Left ventricle myocardium inferior (tissue), 1 donor: ENCODE measurements around the gene DIABLO. TPM values are rescaled to one million over a fixed set of nuclear protein-coding genes. Genes with fewer than 3 reads are reported as not detected.

Experiments used
- DNase-seq: peaks from one replicate; pipeline ENCODE4 v3.0.0-alpha.2; 2020
- H3K27ac ChIP-seq: fragments of 200-600 bp; replicated peaks from 2 replicates; pipeline ENCODE4 v1.8.0; 2021
- H3K27me3 ChIP-seq: fragments of 200-600 bp; 2 replicates; pipeline ENCODE4 v1.8.0; 2021; ENCODE audit warnings: low read depth
- H3K36me3 ChIP-seq: fragments of 200-600 bp; 2 replicates; pipeline ENCODE4 v1.8.0; 2021
- H3K4me1 ChIP-seq: fragments of 200-600 bp; 2 replicates; pipeline ENCODE4 v1.8.0; 2021
- H3K4me3 ChIP-seq: fragments of 200-600 bp; 2 replicates; pipeline ENCODE4 v1.8.0; 2021; ENCODE audit warnings: mild to moderate bottlenecking, moderate library complexity
- H3K9me3 ChIP-seq: fragments of 200-600 bp; replicated peaks from 2 replicates; pipeline ENCODE4 v1.8.0; 2021
- CTCF ChIP-seq: fragments of 200-600 bp; IDR thresholded peaks from 2 replicates; pipeline ENCODE4 v1.8.0; 2021; ENCODE audit warnings: antibody characterized with exemption, mild to moderate bottlenecking, borderline replicate concordance
- intact Hi-C: fragments of 100-400 bp; cut with micrococcal nuclease; formaldehyde crosslinking; loops from one replicate; pipeline ENCODE4 v1.11.0; 2022
- total RNA-seq: library from RNA; stranded (reverse); fragmentation: NEBNext Ultra II Directional; extraction: Animal tissue kit (Norgen Biotek cat#: 25700); gene quantifications from one replicate; pipeline ENCODE4 v1.2.1, GENCODE V29; 2021
- donor health status: DM: no; HTN: yes; CAD: no; lungs with severe emphysema.

Gene DIABLO
- total RNA-seq, 1 donor from 2014 or later = 29.7 TPM

GRCh38 chr12:122199484-122200355, 26.1 kb downstream of the DIABLO start:
- H3K36me3 ChIP-seq = no peaks in the 10 kb centered on the region
- H3K9me3 ChIP-seq = peaks cover 11% of the 10 kb centered on the region
- no peak overlapping the region for H3K27ac ChIP-seq
- no peak overlapping the region for H3K4me3 ChIP-seq
- no peak for DNase-seq
- intact Hi-C loops = no loop called here
- no peak for TF ChIP-seq CTCF
- H3K27me3 ChIP-seq = peaks cover 71% of the 10 kb centered on the region
- H3K4me1 ChIP-seq = peaks cover 20% of the 10 kb centered on the region

- Histone ChIP-seq H3K27ac (no peak overlapping the region), H3K36me3 (no peaks in the 10 kb centered on the region), H3K27me3 (peaks cover 50% of the 10 kb centered on the region), H3K4me3 (no peak overlapping the region), H3K9me3 (peaks cover 11% of the 10 kb centered on the region), H3K4me1 (peaks cover under 1% of the 10 kb centered on the region)
- no peak for DNase-seq
- intact Hi-C loops = no loop called here
- no peak for TF ChIP-seq CTCF
Observed at GRCh38 chr12:122197612-122197966, 28.3 kb downstream of the DIABLO start.

- H3K27me3 ChIP-seq = peaks cover 33% of the 10 kb centered on the region
- no peak for TF ChIP-seq CTCF
- no peak overlapping the region for H3K4me3 ChIP-seq
- intact Hi-C loops = no loop called here
- no peak overlapping the region for H3K27ac ChIP-seq
- no peaks in the 10 kb centered on the region for H3K4me1 ChIP-seq
- no peak for DNase-seq
- no peaks in the 10 kb centered on the region for H3K36me3 ChIP-seq
- peaks cover 11% of the 10 kb centered on the region for H3K9me3 ChIP-seq
Observed at GRCh38 chr12:122195405-122195804, 30.4 kb downstream of the DIABLO start.

- Histone ChIP-seq H3K9me3 (peaks cover 11% of the 10 kb centered on the region), H3K27me3 (peaks cover 33% of the 10 kb centered on the region), H3K27ac (no peak overlapping the region), H3K4me1 (no peaks in the 10 kb centered on the region), H3K4me3 (no peak overlapping the region), H3K36me3 (no peaks in the 10 kb centered on the region)
- intact Hi-C loops = no loop called here
- no peak for DNase-seq
- TF ChIP-seq CTCF = no peak
Observed at GRCh38 chr12:122194804-122195203, 31.0 kb downstream of the DIABLO start.

- peaks cover 11% of the 10 kb centered on the region for H3K9me3 ChIP-seq
- TF ChIP-seq CTCF = no peak
- no peak for DNase-seq
- no peaks in the 10 kb centered on the region for H3K4me1 ChIP-seq
- no peaks in the 10 kb centered on the region for H3K36me3 ChIP-seq
- intact Hi-C loops = no loop called here
- no peak overlapping the region for H3K27ac ChIP-seq
- H3K27me3 ChIP-seq = peaks cover 19% of the 10 kb centered on the region
- no peak overlapping the region for H3K4me3 ChIP-seq
Observed at GRCh38 chr12:122192441-122192840, 33.4 kb downstream of the DIABLO start.
